IPS-NIHi7 (cell line): ENCODE results near the gene GPR32.
"Not testable (repeated sequence)": the region's sequence is repeated elsewhere in the genome, so short reads cannot be mapped to it uniquely, and the experiment has no call there.

Experiments
- DNase-seq: peaks from one replicate; pipeline ENCODE4 v3.0.0; 2012; ENCODE audit warnings: mixed read lengths; ENCODE audit errors: extremely low spot score

Gene GPR32

GRCh38 chr19:50780753-50781435 is 10.6 kb downstream of the GPR32 start:
- no peak for DNase-seq

GRCh38 chr19:50783848-50784152 is 13.5 kb downstream of the GPR32 start:
- DNase-seq, result not testable (repeated sequence)

GRCh38 chr19:50784710-50785109 is 14.4 kb downstream of the GPR32 start:
- no peak for DNase-seq

- no peak for DNase-seq
Observed at GRCh38 chr19:50785329-50785728, 15.1 kb downstream of the GPR32 start.

GRCh38 chr19:50790396-50790795 is 20.1 kb downstream of the GPR32 start, which contains the start of gene ACP4:
ACP4 (plus strand) TSS chr19:50790415; CDS start chr19:50790415, 0 bp downstream.
- no peak for DNase-seq

GRCh38 chr19:50790922-50791467 is 20.7 kb downstream of the GPR32 start:
- no peak for DNase-seq

- DNase-seq, result no peak
Observed at GRCh38 chr19:50791594-50792271, 21.5 kb downstream of the GPR32 start.

GRCh38 chr19:50792272-50793250 is 22.3 kb downstream of the GPR32 start:
- DNase-seq, result no peak

- DNase-seq, result no peak
Observed at GRCh38 chr19:50793558-50794065, 23.3 kb downstream of the GPR32 start.

- no peak for DNase-seq
Observed at GRCh38 chr19:50794074-50794875, 24.0 kb downstream of the GPR32 start.

GRCh38 chr19:50794876-50795663 is 24.8 kb downstream of the GPR32 start:
- DNase-seq, result peak; percentile 56

- DNase-seq, result no peak
Observed at GRCh38 chr19:50795664-50796073, 25.4 kb downstream of the GPR32 start.

GRCh38 chr19:50796128-50796633 is 25.9 kb downstream of the GPR32 start:
- no peak for DNase-seq

GRCh38 chr19:50796634-50797428 is 26.6 kb downstream of the GPR32 start:
- DNase-seq, result no peak

- DNase-seq, result no peak
Observed at GRCh38 chr19:50797429-50797780, 27.1 kb downstream of the GPR32 start.

- DNase-seq, result no peak
Observed at GRCh38 chr19:50797781-50798658, 27.8 kb downstream of the GPR32 start.

- no peak for DNase-seq
Observed at GRCh38 chr19:50798659-50799546, 28.6 kb downstream of the GPR32 start.
